GM12878 (cell line): ENCODE data around the gene ARL5A. TPM values are rescaled to one million over a fixed set of nuclear protein-coding genes. Genes with fewer than 3 reads are reported as not detected.

Source experiments
- ATAC-seq: fragments of 200-7000 bp; cut with Tn5 transposase; 3 replicates; pipeline ENCODE4 v1.9.1; 2020; ENCODE audit warnings: mild to moderate bottlenecking, moderate library complexity
- BruUV-seq: library from RNA; stranded (reverse); fragments of 400-500 nt; replicated peaks from 2 replicates; lab custom pipeline; 2021; lab: Mats Ljungman, UMichigan
- CTCF ChIA-PET: fragments of 300-600 bp; sonication (Branson Sonifier 250); formaldehyde crosslinking; extraction: SDS; loops from one replicate; lab custom pipeline; 2021; ENCODE audit warnings: inconsistent platforms; lab: Yijun Ruan, JAX
- POLR2A ChIA-PET: fragments of 350-600 bp; formaldehyde crosslinking; extraction: SDS; loops from one replicate; lab custom pipeline; 2021; ENCODE audit warnings: inconsistent platforms; lab: Charles Lee
- RAD21 ChIA-PET: fragments of 300-600 bp; sonication (Branson Sonifier 250); formaldehyde crosslinking; loops from one replicate; lab custom pipeline; 2023; ENCODE audit warnings: antibody characterized with exemption; ENCODE audit not compliant: unreplicated experiment; lab: Charles Lee
- SMC1A ChIA-PET: fragments of 300-600 bp; sonication (Branson Sonifier 250); formaldehyde crosslinking; loops from one replicate; lab custom pipeline; 2023; ENCODE audit not compliant: unreplicated experiment, uncharacterized antibody; lab: Charles Lee
- DNase-seq: peaks from one replicate; pipeline ENCODE4 v3.0.0-alpha.2; 2011; ENCODE audit warnings: low read depth, low spot score
- FAIRE-seq: peaks from 3 replicates; lab custom pipeline; 2011; peaks lifted over from hg19 to GRCh38; lab: Jason Lieb, UNC
- H2AFZ ChIP-seq: 2 replicates; pipeline ENCODE4 v1.6.0; 2011; ENCODE audit warnings: low read depth, low read length, control low read depth; ENCODE audit not compliant: control insufficient read depth
- H3K27ac ChIP-seq: 2 replicates; pipeline ENCODE4 v1.5.1; 2011; ENCODE audit warnings: control low read depth; ENCODE audit not compliant: control insufficient read depth, insufficient read depth
- H3K27me3 ChIP-seq, 2 experiments: replicated peaks in 1 of 2; 2 replicates each; pipeline versions ENCODE4 v1.6.0 to v1.6.1; 2011; ENCODE audit warnings: low read length in 1 of 2; ENCODE audit not compliant: control insufficient read depth in 2 of 2, insufficient read depth in 2 of 2
- H3K36me3 ChIP-seq, 2 experiments: 2 replicates each; pipeline ENCODE4 v1.5.1; 2011; ENCODE audit warnings: low read length in 1 of 2; ENCODE audit not compliant: control insufficient read depth in 2 of 2, insufficient read depth in 2 of 2
- H3K4me1 ChIP-seq: 2 replicates; pipeline ENCODE4 v1.6.1; 2011; ENCODE audit warnings: mild to moderate bottlenecking, low read length, moderate library complexity, mixed read lengths; ENCODE audit not compliant: control insufficient read depth, insufficient read depth
- H3K4me2 ChIP-seq: 2 replicates; pipeline ENCODE4 v1.6.0; 2011; ENCODE audit warnings: control low read depth; ENCODE audit not compliant: control insufficient read depth, insufficient read depth
- H3K4me3 ChIP-seq: fragments of 200-600 bp; sonication (generic); 2 replicates; pipeline ENCODE4 v1.5.1; 2016
- H3K79me2 ChIP-seq: 2 replicates; pipeline ENCODE4 v1.6.0; 2011; ENCODE audit warnings: low read length; ENCODE audit not compliant: control insufficient read depth, insufficient read depth
- H3K9ac ChIP-seq: 2 replicates; pipeline ENCODE4 v1.8.0; 2011; ENCODE audit warnings: low read length, control low read depth, mixed read lengths; ENCODE audit not compliant: control insufficient read depth, insufficient read depth
- H3K9me3 ChIP-seq: replicated peaks from 3 replicates; pipeline ENCODE4 v1.5.1; 2011; ENCODE audit warnings: mild to moderate bottlenecking, low read length; ENCODE audit not compliant: control insufficient read depth, insufficient read depth
- H4K20me1 ChIP-seq: 2 replicates; pipeline ENCODE4 v1.6.0; 2011; ENCODE audit not compliant: control insufficient read depth, insufficient read depth
- ATF2 ChIP-seq: IDR thresholded peaks from 2 replicates; pipeline ENCODE4 v1.6.1; 2012; ENCODE audit warnings: low read length, inconsistent platforms
- BCLAF1 ChIP-seq: fragments of 450-650 bp; IDR thresholded peaks from 2 replicates; pipeline ENCODE4 v1.6.1; 2017; ENCODE audit warnings: antibody characterized with exemption, mild to moderate bottlenecking, moderate library complexity
- CREM ChIP-seq: IDR thresholded peaks from 2 replicates; pipeline ENCODE4 v1.6.1; 2014; ENCODE audit warnings: antibody characterized with exemption, low read depth
- CUX1 ChIP-seq: IDR thresholded peaks from 2 replicates; pipeline ENCODE4 v1.6.1; 2012; ENCODE audit warnings: improper control_type of control experiment, low read depth, low read length; ENCODE audit not compliant: insufficient replicate concordance
- DPF2 ChIP-seq: fragments of 450-650 bp; IDR thresholded peaks from 2 replicates; pipeline ENCODE4 v1.6.1; 2017; ENCODE audit warnings: mild to moderate bottlenecking
- GATAD2B ChIP-seq: fragments of 450-650 bp; conservative IDR thresholded peaks from 2 replicates; pipeline ENCODE4 v1.6.1; 2017; ENCODE audit warnings: low read depth, mild to moderate bottlenecking, moderate library complexity
- MEF2A ChIP-seq: IDR thresholded peaks from 2 replicates; pipeline ENCODE4 v1.6.1; 2011; ENCODE audit warnings: low read depth, mild to moderate bottlenecking, low read length, moderate library complexity; ENCODE audit not compliant: insufficient read depth
- MXI1 ChIP-seq: fragments of 150-350 bp; IDR thresholded peaks from 2 replicates; pipeline ENCODE4 v1.6.1; 2011; ENCODE audit warnings: low read depth, mild to moderate bottlenecking, inconsistent platforms, low read length, improper control_type of control experiment
- NFYA ChIP-seq: IDR thresholded peaks from 2 replicates; pipeline ENCODE4 v1.6.1; 2011; ENCODE audit warnings: low read depth, mild to moderate bottlenecking, low read length, improper control_type of control experiment, borderline replicate concordance
- NRF1 ChIP-seq: conservative IDR thresholded peaks from 2 replicates; pipeline ENCODE4 v1.6.1; 2011; ENCODE audit warnings: mild to moderate bottlenecking, low read depth, low read length, improper control_type of control experiment
- RBBP5 ChIP-seq: fragments of 200-600 bp; sonication (generic); conservative IDR thresholded peaks from 2 replicates; pipeline ENCODE4 v1.6.1; 2016
- TBL1XR1 ChIP-seq: IDR thresholded peaks from 2 replicates; pipeline ENCODE4 v1.6.1; 2012; ENCODE audit warnings: low read depth, low read length, improper control_type of control experiment
- ZSCAN29 ChIP-seq: fragments of 450-650 bp; IDR thresholded peaks from 2 replicates; pipeline ENCODE4 v1.6.1; 2017; ENCODE audit warnings: mild to moderate bottlenecking, moderate library complexity
- WGBS: methylation state at CpG from one replicate; pipeline ENCODE4 v1.1.6; 2016; ENCODE audit warnings: low lambda C conversion rate; ENCODE audit not compliant: insufficient replicate concordance, insufficient coverage; ENCODE audit errors: missing lambda C conversion rate; 5-methylcytosine and 5-hydroxymethylcytosine counted together
- in situ Hi-C: fragments of 300-500 bp; cut with MboI; formaldehyde crosslinking; loops from 9 replicates; pipeline ENCODE4 v1.14.3; 2018; ENCODE audit warnings: mixed read lengths
- intact Hi-C: fragments of 100-400 bp; cut with micrococcal nuclease; formaldehyde crosslinking; loops from one replicate; pipeline ENCODE4 v1.14.2; 2022; ENCODE audit not compliant: unreplicated experiment
- polyA plus RNA-seq, 11 experiments: library from polyadenylated mRNA; depleted of rRNA in 4 of 11; unstranded in 6 of 11; stranded (reverse) in 5 of 11; fragments of >200 nt; fragmentation: Nextera tagmentation in 4 of 11; fragmentation: Illumina TruSeq in 1 of 11; extraction: Ambion mirVana in 4 of 11; extraction: Trizol in 1 of 11; gene quantifications; 1 replicate in 1 of 11; 2 replicates in 10 of 11; pipeline versions ENCODE4 v1.2.1 to v1.2.3, GENCODE V29; 2011 to 2016; ENCODE audit warnings: inconsistent platforms in 2 of 11, missing spikeins in 2 of 11, low read depth in 1 of 11
- total RNA-seq, 4 experiments: library from RNA; depleted of rRNA in 3 of 4; stranded (reverse); fragments of >200 nt in 3 of 4; fragmentation: Illumina TruSeq in 1 of 4; extraction: Trizol in 1 of 4; gene quantifications; 2 replicates each; pipeline versions ENCODE4 v1.2.1 to v1.2.3, GENCODE V29; 2013 to 2021

The ARL5A gene
- total and polyA plus RNA-seq, 10 of the 15 experiments (the other 5 are each of a cell fraction or from before 2014, with no cell fraction given), result 9.4 to 52.9 (median 32.0) TPM

GRCh38 chr2:151872463-151872862 is 44.2 kb upstream of the ARL5A start:
- no TSS peak for BruUV-seq
- H3K9me3 ChIP-seq, result no peaks in the 10 kb centered on the region
- DNase-seq, result no peak
- ChIA-PET SMC1A (no interaction called here), CTCF (no interaction called here), POLR2A (no interaction called here), RAD21 (no interaction called here)
- no peaks in the 10 kb centered on the region for H3K36me3 ChIP-seq
- intact Hi-C loops, result no loop called here
- 0 out of 4 replicates have a peak, but pooled peaks cover 0 to 1% of the 10 kb centered on the region in 2 experiments for H3K27me3 ChIP-seq
- ATAC-seq, result no peak
- no peak overlapping the region for H3K27ac ChIP-seq
- no peak for TF ChIP-seq RBBP5
- no peak for TF ChIP-seq CREM
- no peak for TF ChIP-seq BCLAF1
- TF ChIP-seq MXI1, result no peak
- TF ChIP-seq DPF2, result no peak
- TF ChIP-seq NRF1, result no peak
- no peak for TF ChIP-seq NFYA
- no peak for TF ChIP-seq GATAD2B
- no peak for TF ChIP-seq MEF2A
- no peak for TF ChIP-seq CUX1
- TF ChIP-seq ATF2, result no peak
- no peak for TF ChIP-seq ZSCAN29
- TF ChIP-seq TBL1XR1, result no peak
- in situ Hi-C loops, result no loop called here
- no peaks in the 10 kb centered on the region for H3K4me1 ChIP-seq
- H2AFZ ChIP-seq, result no peak overlapping the region
- no peaks in the 10 kb centered on the region for H4K20me1 ChIP-seq
- no peak overlapping the region for H3K4me3 ChIP-seq
- no peaks in the 10 kb centered on the region for H3K79me2 ChIP-seq
- no peak overlapping the region for H3K9ac ChIP-seq
- WGBS, result 70% methylated on average over 3 of the region's 3 CpGs
- FAIRE-seq, result no peak
- no peak overlapping the region for H3K4me2 ChIP-seq
